ENCODE results near the gene DYNC1I1.

The DYNC1I1 gene

DNA sequence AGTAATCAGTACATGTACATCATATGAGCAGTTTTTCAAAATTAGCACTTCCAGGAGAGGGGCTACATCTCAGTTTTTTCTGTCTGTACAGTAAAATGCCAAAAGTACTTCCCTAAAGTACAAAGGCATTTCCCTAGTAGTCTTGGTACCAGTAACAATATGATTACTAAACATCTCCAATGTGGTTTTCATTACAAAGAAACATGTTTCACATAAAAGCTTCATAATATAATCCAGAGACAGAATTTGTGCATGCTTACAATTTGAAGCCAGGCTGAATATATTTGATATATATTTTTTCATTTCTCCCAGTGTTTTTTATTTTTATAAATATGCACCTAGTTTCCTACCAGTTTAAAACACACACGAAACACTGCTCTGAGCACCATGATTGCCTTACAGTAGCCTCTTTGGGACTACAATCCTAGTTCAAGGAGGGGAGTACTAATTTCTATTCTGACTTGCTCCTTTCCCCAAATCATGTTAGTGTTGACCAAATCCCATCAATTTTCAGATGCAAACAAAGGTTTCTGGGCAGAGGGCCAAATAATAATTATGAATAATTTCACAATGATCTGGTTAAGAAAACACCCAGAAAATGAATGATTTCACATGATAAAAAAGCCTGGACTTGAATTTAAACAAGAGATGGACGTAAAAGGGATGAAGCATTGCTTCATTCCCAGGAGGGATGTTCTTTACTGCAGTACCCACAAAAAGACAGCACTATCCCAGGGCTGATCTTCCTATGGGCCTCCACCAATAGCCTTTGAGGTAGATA lies 348.3 kb downstream of the DYNC1I1 start:
- TF ChIP-seq, protein P1, sequence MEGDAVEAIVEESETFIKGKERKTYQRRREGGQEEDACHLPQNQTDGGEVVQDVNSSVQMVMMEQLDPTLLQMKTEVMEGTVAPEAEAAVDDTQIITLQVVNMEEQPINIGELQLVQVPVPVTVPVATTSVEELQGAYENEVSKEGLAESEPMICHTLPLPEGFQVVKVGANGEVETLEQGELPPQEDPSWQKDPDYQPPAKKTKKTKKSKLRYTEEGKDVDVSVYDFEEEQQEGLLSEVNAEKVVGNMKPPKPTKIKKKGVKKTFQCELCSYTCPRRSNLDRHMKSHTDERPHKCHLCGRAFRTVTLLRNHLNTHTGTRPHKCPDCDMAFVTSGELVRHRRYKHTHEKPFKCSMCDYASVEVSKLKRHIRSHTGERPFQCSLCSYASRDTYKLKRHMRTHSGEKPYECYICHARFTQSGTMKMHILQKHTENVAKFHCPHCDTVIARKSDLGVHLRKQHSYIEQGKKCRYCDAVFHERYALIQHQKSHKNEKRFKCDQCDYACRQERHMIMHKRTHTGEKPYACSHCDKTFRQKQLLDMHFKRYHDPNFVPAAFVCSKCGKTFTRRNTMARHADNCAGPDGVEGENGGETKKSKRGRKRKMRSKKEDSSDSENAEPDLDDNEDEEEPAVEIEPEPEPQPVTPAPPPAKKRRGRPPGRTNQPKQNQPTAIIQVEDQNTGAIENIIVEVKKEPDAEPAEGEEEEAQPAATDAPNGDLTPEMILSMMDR (IDR thresholded peaks at IDR 0.05; ENCODE audit: low read length, missing control alignments): no peak
- no peak overlapping the region for H3K4me3 ChIP-seq (replicated peaks; ENCODE audit: low read depth, low read length)
- DNase-seq (ENCODE audit: low read depth): peak; percentile 10

DNA sequence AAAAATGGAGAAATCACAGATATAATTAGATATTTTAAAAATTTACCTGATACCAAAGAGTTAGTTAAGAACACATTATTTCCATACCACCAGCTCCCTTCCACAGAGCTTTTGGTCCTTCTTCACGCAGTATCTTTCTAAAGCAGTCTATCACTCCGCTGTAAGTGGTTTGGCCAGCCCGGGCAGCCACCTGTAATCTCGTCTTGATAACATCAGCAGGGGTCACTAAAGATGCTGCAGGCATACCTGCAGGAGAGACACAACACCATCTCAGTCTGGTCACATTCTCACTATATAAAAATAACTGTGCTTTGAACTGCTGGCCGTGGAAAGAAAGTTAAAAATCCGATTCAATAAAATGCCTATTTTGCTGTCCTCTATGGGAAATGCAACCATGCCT lies 349.4 kb downstream of the DYNC1I1 start:
- DNase-seq (ENCODE audit: low read depth): no peak
- TF ChIP-seq, protein P1 (IDR thresholded peaks at IDR 0.05; ENCODE audit: low read length, missing control alignments): no peak

GRCh38 chr7:96122746-96123145 lies 350.4 kb downstream of the DYNC1I1 start:
- H3K4me3 ChIP-seq (replicated peaks; ENCODE audit: low read depth, low read length): no peak overlapping the region
- DNase-seq (ENCODE audit: low read depth): no peak
- TF ChIP-seq, protein P1 (IDR thresholded peaks at IDR 0.05; ENCODE audit: low read length, missing control alignments): no peak

More for the DNA sequence above, 349.4 kb downstream of the DYNC1I1 start:
- no peak overlapping the region for H3K4me3 ChIP-seq (replicated peaks; ENCODE audit: low read depth, low read length)

DNA sequence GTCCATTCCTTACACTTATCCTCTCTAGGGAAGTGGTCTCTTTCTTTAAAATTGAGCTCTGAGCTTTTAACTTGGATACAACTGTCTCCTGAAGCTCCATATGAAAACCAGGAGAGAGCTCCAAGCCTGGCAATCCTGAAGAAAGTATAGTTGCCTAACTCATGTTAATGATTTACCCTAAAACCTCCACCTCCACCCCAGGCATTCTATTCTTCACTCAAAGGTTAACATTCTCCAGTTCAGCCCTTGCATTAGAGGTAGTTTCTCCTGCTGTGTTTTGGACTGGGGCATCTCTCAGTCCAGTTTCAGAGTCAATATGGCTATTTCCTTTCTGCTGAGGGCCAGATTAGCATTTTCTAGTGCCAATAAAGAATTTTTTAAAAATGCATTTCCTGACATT lies 354.0 kb downstream of the DYNC1I1 start:
- no peak overlapping the region for H3K4me3 ChIP-seq (replicated peaks; ENCODE audit: low read depth, low read length)
- TF ChIP-seq, protein P1 (IDR thresholded peaks at IDR 0.05; ENCODE audit: low read length, missing control alignments): no peak
- DNase-seq (ENCODE audit: low read depth): no peak

- H3K4me3 ChIP-seq (replicated peaks; ENCODE audit: low read depth, low read length): no peak overlapping the region
- TF ChIP-seq, protein P1 (IDR thresholded peaks at IDR 0.05; ENCODE audit: low read length, missing control alignments): no peak
- DNase-seq (ENCODE audit: low read depth): no peak
Measured at GRCh38 chr7:96127746-96128145, 355.4 kb downstream of the DYNC1I1 start.

- H3K4me3 ChIP-seq (replicated peaks; ENCODE audit: low read depth, low read length): no peak overlapping the region
- TF ChIP-seq, protein P1 (IDR thresholded peaks at IDR 0.05; ENCODE audit: low read length, missing control alignments): no peak
- DNase-seq (ENCODE audit: low read depth): no peak
Measured at GRCh38 chr7:96131525-96131924, 359.2 kb downstream of the DYNC1I1 start.

DNA sequence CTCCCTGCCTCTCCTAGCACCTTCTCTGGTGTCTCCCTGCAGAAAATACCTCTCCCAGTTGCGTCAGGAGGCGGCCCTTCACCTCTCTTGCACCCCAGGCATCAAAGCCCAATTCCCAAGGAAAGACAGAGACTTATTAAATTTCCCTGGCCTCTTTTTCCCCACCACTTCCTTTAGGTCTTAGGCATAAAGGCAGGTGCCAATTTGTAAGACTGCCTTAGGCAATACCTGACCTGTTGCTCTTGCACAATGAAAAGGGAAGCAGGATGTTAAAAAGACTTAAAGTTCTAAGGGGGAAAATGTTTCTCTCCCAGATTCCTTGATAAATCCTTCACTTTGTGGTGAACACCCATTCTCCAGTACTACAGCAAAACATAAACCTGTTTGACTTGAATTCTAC lies 362.9 kb downstream of the DYNC1I1 start:
- DNase-seq (ENCODE audit: low read depth): no peak
- TF ChIP-seq, protein P1 (IDR thresholded peaks at IDR 0.05; ENCODE audit: low read length, missing control alignments): no peak
- no peak overlapping the region for H3K4me3 ChIP-seq (replicated peaks; ENCODE audit: low read depth, low read length)
